Hepatocyte (in vitro differentiated cells): Measurements from ENCODE around the gene NENF. TPM values are rescaled to one million over a fixed set of nuclear protein-coding genes. Genes with fewer than 3 reads are reported as not detected.

Experiments used
- DNase-seq: peaks from one replicate; pipeline ENCODE4 v3.0.0-alpha.2; 2016; ENCODE audit warnings: low spot score
- H2AFZ ChIP-seq: fragments of 200-600 bp; sonication (generic); 2 replicates; pipeline ENCODE4 v1.6.0; 2016; ENCODE audit warnings: antibody characterized with exemption, mild to moderate bottlenecking
- H3K27ac ChIP-seq: fragments of 200-600 bp; sonication (generic); 2 replicates; pipeline ENCODE4 v1.5.1; 2016; ENCODE audit warnings: mild to moderate bottlenecking
- H3K27me3 ChIP-seq: fragments of 200-600 bp; sonication (generic); 2 replicates; pipeline ENCODE4 v1.6.1; 2016
- H3K36me3 ChIP-seq: fragments of 200-600 bp; sonication (generic); replicated peaks from 2 replicates; pipeline ENCODE4 v1.5.1; 2016; ENCODE audit warnings: low read depth; ENCODE audit not compliant: insufficient read depth
- H3K4me1 ChIP-seq: fragments of 200-600 bp; sonication (generic); 2 replicates; pipeline ENCODE4 v1.5.1; 2016; ENCODE audit warnings: mild to moderate bottlenecking, moderate library complexity; ENCODE audit not compliant: insufficient read depth
- H3K4me2 ChIP-seq: fragments of 200-600 bp; sonication (generic); 2 replicates; pipeline ENCODE4 v1.6.0; 2016
- H3K4me3 ChIP-seq: fragments of 200-600 bp; sonication (generic); 2 replicates; pipeline ENCODE4 v1.5.1; 2016; ENCODE audit warnings: mild to moderate bottlenecking
- H3K79me2 ChIP-seq: fragments of 200-600 bp; sonication (generic); 2 replicates; pipeline ENCODE4 v1.6.0; 2017; ENCODE audit warnings: mild to moderate bottlenecking
- H3K9me2 ChIP-seq: fragments of 200-600 bp; sonication (generic); replicated peaks from 2 replicates; pipeline ENCODE4 v1.6.0; 2017; ENCODE audit warnings: mild to moderate bottlenecking; ENCODE audit not compliant: insufficient read depth
- H3K9me3 ChIP-seq: fragments of 200-600 bp; sonication (generic); 2 replicates; pipeline ENCODE4 v1.5.1; 2016; ENCODE audit warnings: low read depth, mild to moderate bottlenecking
- H4K20me1 ChIP-seq: fragments of 200-600 bp; sonication (generic); 2 replicates; pipeline ENCODE4 v1.6.0; 2016; ENCODE audit warnings: mild to moderate bottlenecking; ENCODE audit not compliant: insufficient read depth, poor library complexity, severe bottlenecking
- CTCF ChIP-seq: fragments of 200-600 bp; sonication (generic); IDR thresholded peaks from 2 replicates; pipeline ENCODE4 v1.5.1; 2016; ENCODE audit warnings: antibody characterized with exemption, mild to moderate bottlenecking; ENCODE audit not compliant: poor library complexity
- EZH2 ChIP-seq: fragments of 200-600 bp; sonication (generic); IDR thresholded peaks from 2 replicates; pipeline ENCODE4 v1.6.1; 2016; ENCODE audit warnings: antibody characterized with exemption, mild to moderate bottlenecking, borderline replicate concordance
- EZH2phosphoT487 ChIP-seq: fragments of 200-600 bp; sonication (generic); IDR thresholded peaks from one replicate; pipeline ENCODE4 v1.6.1; 2018; ENCODE audit warnings: antibody characterized with exemption, mild to moderate bottlenecking, low read depth, moderate library complexity; ENCODE audit not compliant: unreplicated experiment, severe bottlenecking
- WGBS: methylation state at CpG from one replicate; pipeline ENCODE4 v1.1.6; 2016; ENCODE audit warnings: low lambda C conversion rate; ENCODE audit errors: missing lambda C conversion rate; 5-methylcytosine and 5-hydroxymethylcytosine counted together
- polyA plus RNA-seq: library from polyadenylated mRNA; unstranded; fragments of >200 nt; fragmentation: Nextera tagmentation; extraction: Ambion mirVana; gene quantifications from 2 replicates; pipeline ENCODE4 v1.2.1, GENCODE V29; 2016
- total RNA-seq: library from RNA; depleted of rRNA; stranded (reverse); fragments of >200 nt; gene quantifications from 2 replicates; pipeline ENCODE4 v1.2.3, GENCODE V29; 2014

NENF gene
- total and polyA plus RNA-seq, 2 experiments from 2014 or later = 52.3 to 115 TPM

GRCh38 chr1:212401838-212402582, 30.7 kb upstream of the NENF start:
- no peaks in the 10 kb centered on the region for H3K27me3 ChIP-seq
- H2AFZ ChIP-seq = no peak overlapping the region
- H3K36me3 ChIP-seq = peaks cover under 1% of the 10 kb centered on the region
- no peaks in the 10 kb centered on the region for H3K79me2 ChIP-seq
- H3K4me1 ChIP-seq = no peaks in the 10 kb centered on the region
- 93% methylated on average over 7 of the region's 7 CpGs for WGBS
- no peak overlapping the region for H3K27ac ChIP-seq
- H3K4me3 ChIP-seq = no peak overlapping the region
- H3K9me2 ChIP-seq = no peaks in the 10 kb centered on the region
- no peak for DNase-seq
- peaks cover 2% of the 10 kb centered on the region for H3K9me3 ChIP-seq
- TF ChIP-seq EZH2phosphoT487 = no peak
- no peak for TF ChIP-seq EZH2
- no peak for TF ChIP-seq CTCF
- no peaks in the 10 kb centered on the region for H4K20me1 ChIP-seq
- no peak overlapping the region for H3K4me2 ChIP-seq

- no peaks in the 10 kb centered on the region for H3K9me3 ChIP-seq
- H3K27me3 ChIP-seq = no peaks in the 10 kb centered on the region
- no peak overlapping the region for H3K4me2 ChIP-seq
- no peak overlapping the region for H2AFZ ChIP-seq
- TF ChIP-seq EZH2phosphoT487 = no peak
- no peak overlapping the region for H3K27ac ChIP-seq
- no peak for DNase-seq
- no peaks in the 10 kb centered on the region for H3K79me2 ChIP-seq
- WGBS = 92% methylated on average over 7 of the region's 7 CpGs
- no peaks in the 10 kb centered on the region for H3K9me2 ChIP-seq
- no peaks in the 10 kb centered on the region for H3K4me1 ChIP-seq
- H3K36me3 ChIP-seq = no peaks in the 10 kb centered on the region
- H3K4me3 ChIP-seq = no peak overlapping the region
- no peaks in the 10 kb centered on the region for H4K20me1 ChIP-seq
Observed at GRCh38 chr1:212402666-212403321, 29.9 kb upstream of the NENF start.

- peak; percentile 18 for DNase-seq
- Histone ChIP-seq H3K27ac (no peak overlapping the region), H3K9me3 (no peaks in the 10 kb centered on the region), H3K79me2 (peaks cover 17% of the 10 kb centered on the region), H3K4me2 (no peak overlapping the region), H3K27me3 (no peaks in the 10 kb centered on the region), H3K4me1 (peaks cover 8% of the 10 kb centered on the region), H3K36me3 (no peaks in the 10 kb centered on the region), H3K9me2 (no peaks in the 10 kb centered on the region), H2AFZ (no peak overlapping the region), H4K20me1 (no peaks in the 10 kb centered on the region), H3K4me3 (no peak overlapping the region)
- WGBS = 90% methylated on average over 8 of the region's 8 CpGs
- TF ChIP-seq CTCF (no peak), EZH2 (no peak), EZH2phosphoT487 (no peak)
Observed at GRCh38 chr1:212410231-212410820, 22.4 kb upstream of the NENF start.

GRCh38 chr1:212412374-212412773, 20.3 kb upstream of the NENF start:
- Histone ChIP-seq H3K9me2 (no peaks in the 10 kb centered on the region), H3K27me3 (no peaks in the 10 kb centered on the region), H4K20me1 (no peaks in the 10 kb centered on the region), H3K27ac (no peak overlapping the region), H3K79me2 (peaks cover 17% of the 10 kb centered on the region), H3K4me3 (no peak overlapping the region), H2AFZ (no peak overlapping the region), H3K4me2 (no peak overlapping the region), H3K36me3 (no peaks in the 10 kb centered on the region), H3K9me3 (no peaks in the 10 kb centered on the region), H3K4me1 (peaks cover 8% of the 10 kb centered on the region)
- 98% methylated on average over 3 of the region's 3 CpGs for WGBS
- TF ChIP-seq CTCF (no peak), EZH2 (no peak), EZH2phosphoT487 (no peak)
- no peak for DNase-seq
